HepG2 (cell line): ENCODE results near the gene ZNF316. TPM values are rescaled to one million over a fixed set of nuclear protein-coding genes. Genes with fewer than 3 reads are reported as not detected.

Source experiments
- ATF5 ChIP-seq: sonication (generic); formaldehyde crosslinking; IDR thresholded peaks from 2 replicates; pipeline ENCODE4 v1.4.0; 2020; ENCODE audit warnings: mild to moderate bottlenecking, low read depth, missing genetic modification reagents
- CTCF ChIP-seq: sonication (generic); formaldehyde crosslinking; IDR thresholded peaks from 2 replicates; pipeline ENCODE4 v1.5.0; 2020; ENCODE audit warnings: mild to moderate bottlenecking, missing genetic modification reagents, moderate library complexity
- ELF3 ChIP-seq: IDR thresholded peaks from 2 replicates; pipeline ENCODE4 v1.6.1; 2016; ENCODE audit warnings: missing genetic modification reagents, missing compliant biosample characterization
- FOSL1 ChIP-seq: sonication (generic); formaldehyde crosslinking; IDR thresholded peaks from 2 replicates; pipeline ENCODE4 v1.9.0; 2021; ENCODE audit warnings: missing genetic modification reagents, borderline replicate concordance
- FOXA3 ChIP-seq: IDR thresholded peaks from 2 replicates; pipeline ENCODE4 v1.6.1; 2016; ENCODE audit warnings: missing genetic modification reagents, missing compliant biosample characterization
- HNF4A ChIP-seq: sonication (generic); formaldehyde crosslinking; IDR thresholded peaks from 2 replicates; pipeline ENCODE4 v1.4.0; 2020; ENCODE audit warnings: missing genetic modification reagents
- HOMEZ ChIP-seq: IDR thresholded peaks from 2 replicates; pipeline ENCODE4 v1.6.1; 2016; ENCODE audit warnings: low read depth
- KDM3A ChIP-seq: IDR thresholded peaks from 2 replicates; pipeline ENCODE4 v1.6.1; 2018; ENCODE audit warnings: low read depth, missing compliant biosample characterization
- POLR2G ChIP-seq: fragments of 200-400 bp; formaldehyde crosslinking; IDR thresholded peaks from 2 replicates; pipeline ENCODE4 v1.6.1; 2018; ENCODE audit warnings: mild to moderate bottlenecking, low read depth, low read length, moderate library complexity
- YEATS2 ChIP-seq: sonication (generic); formaldehyde crosslinking; IDR thresholded peaks from 2 replicates; pipeline ENCODE4 v1.4.0; 2020; ENCODE audit warnings: missing genetic modification reagents, borderline replicate concordance
- ZBTB3 ChIP-seq: sonication (generic); formaldehyde crosslinking; IDR thresholded peaks from 2 replicates; pipeline ENCODE4 v1.4.0; 2020; ENCODE audit warnings: low read depth, mild to moderate bottlenecking, moderate library complexity, missing genetic modification reagents, borderline replicate concordance
- ZFP36L2 ChIP-seq: sonication (generic); formaldehyde crosslinking; IDR thresholded peaks from 2 replicates; pipeline ENCODE4 v1.4.0; 2020; ENCODE audit warnings: missing genetic modification reagents
- ZNF441 ChIP-seq: sonication (generic); formaldehyde crosslinking; IDR thresholded peaks from 2 replicates; pipeline ENCODE4 v1.7.0; 2021; ENCODE audit warnings: missing genetic modification reagents, borderline replicate concordance
- ZNF713 ChIP-seq: sonication (generic); formaldehyde crosslinking; IDR thresholded peaks from 2 replicates; pipeline ENCODE4 v1.4.0; 2020; ENCODE audit warnings: mild to moderate bottlenecking, missing genetic modification reagents
- polyA plus RNA-seq, 8 experiments: library from polyadenylated mRNA; depleted of rRNA in 3 of 8; stranded (reverse) in 7 of 8; unstranded in 1 of 8; fragments of >200 nt; fragmentation: Illumina TruSeq in 4 of 8; extraction: Trizol in 4 of 8; gene quantifications; 2 replicates each; pipeline versions ENCODE4 v1.2.1 to v1.2.3, GENCODE V29; 2011 to 2016; ENCODE audit warnings: low read depth in 4 of 8, missing spikeins in 1 of 8, mixed read lengths in 1 of 8; ENCODE audit not compliant: insufficient read depth in 1 of 8
- total RNA-seq, 5 experiments: library from RNA; depleted of rRNA; stranded (reverse); fragments of >200 nt; fragmentation: Illumina TruSeq; extraction: Trizol; gene quantifications; 2 replicates each; pipeline ENCODE4 v1.2.3, GENCODE V29; 2016; ENCODE audit warnings: low read depth in 1 of 5
- TF ChIP-seq, protein P1 (sequence below): sonication (generic); formaldehyde crosslinking; conservative IDR thresholded peaks from 2 replicates; pipeline ENCODE4 v1.4.0; 2020; ENCODE audit warnings: mild to moderate bottlenecking, missing genetic modification reagents, moderate library complexity
- TF ChIP-seq, protein P2 (sequence below): sonication (generic); formaldehyde crosslinking; IDR thresholded peaks from 2 replicates; pipeline ENCODE4 v1.4.0; 2020; ENCODE audit warnings: missing genetic modification reagents
- TF ChIP-seq, protein P3 (sequence below): IDR thresholded peaks from 2 replicates; pipeline ENCODE4 v1.6.1; 2012; ENCODE audit warnings: inconsistent platforms

The ZNF316 gene
- total and polyA plus RNA-seq, 2 of the 13 experiments (the other 11 are each of a cell fraction or from before 2014, with no cell fraction given), result 4.3 to 9.9 TPM

DNA sequence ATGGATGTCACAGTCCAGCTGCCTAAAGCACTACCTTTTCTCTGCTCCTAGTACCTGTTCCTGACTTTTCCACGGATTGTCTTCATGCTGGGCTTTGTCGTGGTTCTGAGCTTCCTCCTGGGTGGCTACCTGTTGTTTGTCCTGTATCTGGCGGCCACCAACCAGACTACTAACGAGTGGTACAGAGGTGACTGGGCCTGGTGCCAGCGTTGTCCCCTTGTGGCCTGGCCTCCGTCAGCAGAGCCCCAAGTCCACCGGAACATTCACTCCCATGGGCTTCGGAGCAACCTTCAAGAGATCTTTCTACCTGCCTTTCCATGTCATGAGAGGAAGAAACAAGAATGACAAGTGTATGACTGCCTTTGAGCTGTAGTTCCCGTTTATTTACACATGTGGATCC is 48.6 kb upstream of the ZNF316 start (continued):
- TF ChIP-seq FOXA3 (CRISPR knock-in tag) (0 out of 2 replicates have a peak, but pooled peaks have one; percentile 4), ZNF441 (peak; percentile 97), YEATS2 (CRISPR knock-in tag) (no peak), ELF3 (CRISPR knock-in tag) (peak; percentile 35; the same call in 1 of the 2 replicates), ZFP36L2 (CRISPR knock-in tag) (no peak), FOSL1 (CRISPR knock-in tag) (no peak), KDM3A (no peak), ZNF713 (0 out of 2 replicates have a peak, but pooled peaks have one; percentile 29), CTCF (peak; percentile 25), POLR2G (peak; percentile 47; the same call in 1 of the 2 replicates), HOMEZ (CRISPR knock-in tag) (0 out of 2 replicates have a peak, but pooled peaks have one; percentile 43), HNF4A (CRISPR knock-in tag) (peak; percentile 51; the same call in 1 of the 2 replicates), ZBTB3 (CRISPR knock-in tag) (no peak), ATF5 (CRISPR knock-in tag) (no peak)
- TF ChIP-seq, protein P1, sequence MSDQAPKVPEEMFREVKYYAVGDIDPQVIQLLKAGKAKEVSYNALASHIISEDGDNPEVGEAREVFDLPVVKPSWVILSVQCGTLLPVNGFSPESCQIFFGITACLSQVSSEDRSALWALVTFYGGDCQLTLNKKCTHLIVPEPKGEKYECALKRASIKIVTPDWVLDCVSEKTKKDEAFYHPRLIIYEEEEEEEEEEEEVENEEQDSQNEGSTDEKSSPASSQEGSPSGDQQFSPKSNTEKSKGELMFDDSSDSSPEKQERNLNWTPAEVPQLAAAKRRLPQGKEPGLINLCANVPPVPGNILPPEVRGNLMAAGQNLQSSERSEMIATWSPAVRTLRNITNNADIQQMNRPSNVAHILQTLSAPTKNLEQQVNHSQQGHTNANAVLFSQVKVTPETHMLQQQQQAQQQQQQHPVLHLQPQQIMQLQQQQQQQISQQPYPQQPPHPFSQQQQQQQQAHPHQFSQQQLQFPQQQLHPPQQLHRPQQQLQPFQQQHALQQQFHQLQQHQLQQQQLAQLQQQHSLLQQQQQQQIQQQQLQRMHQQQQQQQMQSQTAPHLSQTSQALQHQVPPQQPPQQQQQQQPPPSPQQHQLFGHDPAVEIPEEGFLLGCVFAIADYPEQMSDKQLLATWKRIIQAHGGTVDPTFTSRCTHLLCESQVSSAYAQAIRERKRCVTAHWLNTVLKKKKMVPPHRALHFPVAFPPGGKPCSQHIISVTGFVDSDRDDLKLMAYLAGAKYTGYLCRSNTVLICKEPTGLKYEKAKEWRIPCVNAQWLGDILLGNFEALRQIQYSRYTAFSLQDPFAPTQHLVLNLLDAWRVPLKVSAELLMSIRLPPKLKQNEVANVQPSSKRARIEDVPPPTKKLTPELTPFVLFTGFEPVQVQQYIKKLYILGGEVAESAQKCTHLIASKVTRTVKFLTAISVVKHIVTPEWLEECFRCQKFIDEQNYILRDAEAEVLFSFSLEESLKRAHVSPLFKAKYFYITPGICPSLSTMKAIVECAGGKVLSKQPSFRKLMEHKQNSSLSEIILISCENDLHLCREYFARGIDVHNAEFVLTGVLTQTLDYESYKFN (CRISPR knock-in tag), result peak; percentile 50
- TF ChIP-seq, protein P2, sequence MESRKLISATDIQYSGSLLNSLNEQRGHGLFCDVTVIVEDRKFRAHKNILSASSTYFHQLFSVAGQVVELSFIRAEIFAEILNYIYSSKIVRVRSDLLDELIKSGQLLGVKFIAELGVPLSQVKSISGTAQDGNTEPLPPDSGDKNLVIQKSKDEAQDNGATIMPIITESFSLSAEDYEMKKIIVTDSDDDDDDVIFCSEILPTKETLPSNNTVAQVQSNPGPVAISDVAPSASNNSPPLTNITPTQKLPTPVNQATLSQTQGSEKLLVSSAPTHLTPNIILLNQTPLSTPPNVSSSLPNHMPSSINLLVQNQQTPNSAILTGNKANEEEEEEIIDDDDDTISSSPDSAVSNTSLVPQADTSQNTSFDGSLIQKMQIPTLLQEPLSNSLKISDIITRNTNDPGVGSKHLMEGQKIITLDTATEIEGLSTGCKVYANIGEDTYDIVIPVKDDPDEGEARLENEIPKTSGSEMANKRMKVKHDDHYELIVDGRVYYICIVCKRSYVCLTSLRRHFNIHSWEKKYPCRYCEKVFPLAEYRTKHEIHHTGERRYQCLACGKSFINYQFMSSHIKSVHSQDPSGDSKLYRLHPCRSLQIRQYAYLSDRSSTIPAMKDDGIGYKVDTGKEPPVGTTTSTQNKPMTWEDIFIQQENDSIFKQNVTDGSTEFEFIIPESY (CRISPR knock-in tag), result peak; percentile 69
- TF ChIP-seq, protein P3, sequence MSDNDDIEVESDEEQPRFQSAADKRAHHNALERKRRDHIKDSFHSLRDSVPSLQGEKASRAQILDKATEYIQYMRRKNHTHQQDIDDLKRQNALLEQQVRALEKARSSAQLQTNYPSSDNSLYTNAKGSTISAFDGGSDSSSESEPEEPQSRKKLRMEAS, result 0 out of 2 replicates have a peak, but pooled peaks have one; percentile 22
